GM21515 (cell line): ENCODE results near the gene KCNIP3.
"Not testable (repeated sequence)": the region's sequence is repeated elsewhere in the genome, so short reads cannot be mapped to it uniquely, and the experiment has no call there.

ENCODE experiments used
- ATAC-seq: cut with Tn5 transposase; IDR thresholded peaks from one replicate; pipeline ENCODE4 v1.9.1; 2021; ENCODE audit not compliant: unreplicated experiment

The KCNIP3 gene

GRCh38 chr2:95346738-95347671 lies 49.9 kb downstream of the KCNIP3 start:
- no peak for ATAC-seq

- no peak for ATAC-seq
These were observed 50.8 kb downstream of the KCNIP3 start for GRCh38 chr2:95347681-95348608.

- no peak for ATAC-seq
These were observed 51.7 kb downstream of the KCNIP3 start for GRCh38 chr2:95348609-95349567.

GRCh38 chr2:95349568-95350322 lies 52.6 kb downstream of the KCNIP3 start:
- no peak for ATAC-seq

GRCh38 chr2:95350368-95350767 lies 53.2 kb downstream of the KCNIP3 start:
- no peak for ATAC-seq

- no peak for ATAC-seq
These were observed 53.8 kb downstream of the KCNIP3 start for GRCh38 chr2:95350774-95351597.

- no peak for ATAC-seq
These were observed 54.4 kb downstream of the KCNIP3 start for GRCh38 chr2:95351598-95351915.

GRCh38 chr2:95352310-95353054 lies 55.3 kb downstream of the KCNIP3 start:
- no peak for ATAC-seq

- ATAC-seq, result no peak
These were observed 56.0 kb downstream of the KCNIP3 start for GRCh38 chr2:95353055-95353575.

GRCh38 chr2:95353613-95354468 lies 56.7 kb downstream of the KCNIP3 start:
- no peak for ATAC-seq

GRCh38 chr2:95354469-95354901 lies 57.3 kb downstream of the KCNIP3 start:
- no peak for ATAC-seq

- no peak for ATAC-seq
These were observed 57.8 kb downstream of the KCNIP3 start for GRCh38 chr2:95354925-95355324.

GRCh38 chr2:95355486-95355885 lies 58.3 kb downstream of the KCNIP3 start:
- not testable (repeated sequence) for ATAC-seq

GRCh38 chr2:95356821-95357700 lies 59.9 kb downstream of the KCNIP3 start:
- ATAC-seq, result no peak

GRCh38 chr2:95357717-95358280 lies 60.7 kb downstream of the KCNIP3 start:
- ATAC-seq, result no peak

- ATAC-seq, result no peak
These were observed 61.9 kb downstream of the KCNIP3 start for GRCh38 chr2:95359031-95359430.
